GM12878 (cell line): ENCODE measurements around the gene ARID3B. TPM values are rescaled to one million over a fixed set of nuclear protein-coding genes. Genes with fewer than 3 reads are reported as not detected.
A peak's percentile ranks its signal among the peaks of the same experiment; 100 is the strongest.

Experiments
- CBX5 ChIP-seq: sonication (generic); IDR thresholded peaks from 2 replicates; pipeline ENCODE4 v1.6.1; 2016; ENCODE audit warnings: low read depth, moderate library complexity, mild to moderate bottlenecking, inconsistent platforms
- CHD1 ChIP-seq: IDR thresholded peaks from 2 replicates; pipeline ENCODE4 v1.6.1; 2012; ENCODE audit warnings: low read depth, low read length, improper control_type of control experiment
- CREB1 ChIP-seq: IDR thresholded peaks from 2 replicates; pipeline ENCODE4 v1.6.1; 2012; ENCODE audit warnings: low read depth, mild to moderate bottlenecking, inconsistent platforms
- CREM ChIP-seq: IDR thresholded peaks from 2 replicates; pipeline ENCODE4 v1.6.1; 2014; ENCODE audit warnings: antibody characterized with exemption, low read depth
- EZH2 ChIP-seq: IDR thresholded peaks from 2 replicates; pipeline ENCODE4 v1.6.1; 2012; ENCODE audit warnings: low read depth, mild to moderate bottlenecking, control low read depth, inconsistent platforms, low read length, borderline replicate concordance; ENCODE audit not compliant: control insufficient read depth
- FOXK2 ChIP-seq: fragments of 450-650 bp; IDR thresholded peaks from 2 replicates; pipeline ENCODE4 v1.6.1; 2017; ENCODE audit warnings: mild to moderate bottlenecking, moderate library complexity
- IKZF1 ChIP-seq: fragments of 450-650 bp; conservative IDR thresholded peaks from 2 replicates; pipeline ENCODE4 v1.6.1; 2017; ENCODE audit warnings: antibody characterized with exemption, mild to moderate bottlenecking
- LARP7 ChIP-seq: fragments of 450-650 bp; IDR thresholded peaks from 2 replicates; pipeline ENCODE4 v1.6.1; 2017; ENCODE audit warnings: mild to moderate bottlenecking
- MEF2A ChIP-seq: IDR thresholded peaks from 2 replicates; pipeline ENCODE4 v1.6.1; 2011; ENCODE audit warnings: low read depth, mild to moderate bottlenecking, low read length, moderate library complexity; ENCODE audit not compliant: insufficient read depth
- MEF2B ChIP-seq: fragments of 450-650 bp; IDR thresholded peaks from 2 replicates; pipeline ENCODE4 v1.6.1; 2018; ENCODE audit warnings: mild to moderate bottlenecking, moderate library complexity; ENCODE audit not compliant: partially characterized antibody, poor library complexity, severe bottlenecking
- NRF1 ChIP-seq: conservative IDR thresholded peaks from 2 replicates; pipeline ENCODE4 v1.6.1; 2011; ENCODE audit warnings: mild to moderate bottlenecking, low read depth, low read length, improper control_type of control experiment
- PML ChIP-seq: IDR thresholded peaks from 2 replicates; pipeline ENCODE4 v1.6.1; 2012; ENCODE audit warnings: low read length, inconsistent platforms
- POLR2AphosphoS5 ChIP-seq: IDR thresholded peaks from 2 replicates; pipeline ENCODE4 v1.6.1; 2011; ENCODE audit warnings: mild to moderate bottlenecking, low read length, inconsistent platforms
- SREBF2 ChIP-seq: IDR thresholded peaks from 2 replicates; pipeline ENCODE4 v1.6.1; 2012; ENCODE audit warnings: mild to moderate bottlenecking, low read length
- TCF12 ChIP-seq: IDR thresholded peaks from 2 replicates; pipeline ENCODE4 v1.6.1; 2011; ENCODE audit warnings: low read depth, mild to moderate bottlenecking, low read length
- TCF7 ChIP-seq: IDR thresholded peaks from 2 replicates; pipeline ENCODE4 v1.6.1; 2014; ENCODE audit warnings: antibody characterized with exemption, borderline replicate concordance
- YY1 ChIP-seq: IDR thresholded peaks from 2 replicates; pipeline ENCODE4 v1.6.1; 2011; ENCODE audit warnings: low read depth, mild to moderate bottlenecking, low read length
- ZNF592 ChIP-seq: fragments of 450-650 bp; IDR thresholded peaks from 2 replicates; pipeline ENCODE4 v1.6.1; 2017; ENCODE audit warnings: mild to moderate bottlenecking, moderate library complexity
- polyA plus RNA-seq, 11 experiments: library from polyadenylated mRNA; depleted of rRNA in 4 of 11; unstranded in 6 of 11; stranded (reverse) in 5 of 11; fragments of >200 nt; fragmentation: Nextera tagmentation in 4 of 11; fragmentation: Illumina TruSeq in 1 of 11; extraction: Ambion mirVana in 4 of 11; extraction: Trizol in 1 of 11; gene quantifications; 1 replicate in 1 of 11; 2 replicates in 10 of 11; pipeline versions ENCODE4 v1.2.1 to v1.2.3, GENCODE V29; 2011 to 2016; ENCODE audit warnings: inconsistent platforms in 2 of 11, missing spikeins in 2 of 11, low read depth in 1 of 11
- total RNA-seq, 4 experiments: library from RNA; depleted of rRNA in 3 of 4; stranded (reverse); fragments of >200 nt in 3 of 4; fragmentation: Illumina TruSeq in 1 of 4; extraction: Trizol in 1 of 4; gene quantifications; 2 replicates each; pipeline versions ENCODE4 v1.2.1 to v1.2.3, GENCODE V29; 2013 to 2021
- TF ChIP-seq, protein P1 (sequence below): fragments of 450-650 bp; formaldehyde crosslinking; IDR thresholded peaks from 2 replicates; pipeline ENCODE4 v1.5.0; 2022; ENCODE audit warnings: mild to moderate bottlenecking, missing genetic modification characterization
- TF ChIP-seq, protein P2 (sequence below): fragments of 450-650 bp; IDR thresholded peaks from 2 replicates; pipeline ENCODE4 v1.6.1; 2017; ENCODE audit warnings: mild to moderate bottlenecking, low read depth, inconsistent platforms; ENCODE audit not compliant: poor library complexity, severe bottlenecking

Gene ARID3B
- total and polyA plus RNA-seq, 10 of the 15 experiments (the other 5 are each of a cell fraction or from before 2014, with no cell fraction given) = 1.1 to 33.4 (median 24.0) TPM

DNA sequence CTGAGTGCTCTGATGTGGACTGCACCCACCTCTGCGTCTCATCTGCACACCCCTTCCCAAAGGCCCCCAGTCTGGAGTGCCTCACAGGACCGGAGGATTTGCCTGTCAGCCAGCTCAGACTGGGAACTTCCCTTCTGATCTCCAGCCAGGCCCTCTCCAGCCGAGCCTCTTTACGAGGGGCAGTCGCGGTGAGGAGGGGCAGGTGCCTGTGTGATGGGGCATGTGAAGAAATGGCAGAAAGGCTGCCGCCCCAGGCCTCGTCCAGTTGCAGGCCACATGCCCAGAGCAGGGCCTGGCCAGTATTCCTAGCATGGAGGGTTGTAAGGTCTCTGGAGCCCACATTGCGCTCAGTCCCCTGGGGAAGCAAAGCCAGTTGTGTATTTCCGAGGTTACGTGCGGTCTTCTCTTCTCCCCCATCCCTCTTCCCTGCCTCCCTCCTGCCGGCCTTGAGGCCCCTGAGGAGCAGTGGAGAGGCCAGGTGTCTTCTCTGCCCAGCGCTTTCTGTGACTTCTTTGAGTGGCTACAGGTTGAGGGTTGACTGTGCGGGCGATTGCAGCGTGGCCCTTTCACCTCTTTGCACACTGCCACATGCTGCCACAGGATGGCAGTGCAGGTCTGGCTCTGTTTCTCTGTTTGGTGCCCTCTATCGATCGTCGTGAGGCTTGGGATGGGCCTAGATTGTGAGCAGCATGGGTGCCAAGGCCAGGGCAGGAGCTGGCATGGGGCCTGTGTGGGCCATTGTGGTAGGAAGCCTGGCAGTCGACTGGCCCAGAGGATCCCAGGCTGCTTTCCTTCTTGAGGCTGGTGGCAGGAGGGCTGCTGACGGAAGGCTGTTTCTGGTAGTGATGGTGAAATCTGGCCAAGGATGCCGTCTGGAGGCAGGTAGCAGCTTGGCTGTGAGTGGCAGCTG lies 79.9 kb downstream of the ARID3B start (continued):
- TF ChIP-seq NRF1 = 0 out of 2 replicates have a peak, but pooled peaks have one; percentile 4
- peak; percentile 88 for TF ChIP-seq ZNF592
- no peak for TF ChIP-seq TCF12
- no peak for TF ChIP-seq MEF2B
- TF ChIP-seq MEF2A = no peak
- no peak for TF ChIP-seq CHD1
- TF ChIP-seq, protein P1, sequence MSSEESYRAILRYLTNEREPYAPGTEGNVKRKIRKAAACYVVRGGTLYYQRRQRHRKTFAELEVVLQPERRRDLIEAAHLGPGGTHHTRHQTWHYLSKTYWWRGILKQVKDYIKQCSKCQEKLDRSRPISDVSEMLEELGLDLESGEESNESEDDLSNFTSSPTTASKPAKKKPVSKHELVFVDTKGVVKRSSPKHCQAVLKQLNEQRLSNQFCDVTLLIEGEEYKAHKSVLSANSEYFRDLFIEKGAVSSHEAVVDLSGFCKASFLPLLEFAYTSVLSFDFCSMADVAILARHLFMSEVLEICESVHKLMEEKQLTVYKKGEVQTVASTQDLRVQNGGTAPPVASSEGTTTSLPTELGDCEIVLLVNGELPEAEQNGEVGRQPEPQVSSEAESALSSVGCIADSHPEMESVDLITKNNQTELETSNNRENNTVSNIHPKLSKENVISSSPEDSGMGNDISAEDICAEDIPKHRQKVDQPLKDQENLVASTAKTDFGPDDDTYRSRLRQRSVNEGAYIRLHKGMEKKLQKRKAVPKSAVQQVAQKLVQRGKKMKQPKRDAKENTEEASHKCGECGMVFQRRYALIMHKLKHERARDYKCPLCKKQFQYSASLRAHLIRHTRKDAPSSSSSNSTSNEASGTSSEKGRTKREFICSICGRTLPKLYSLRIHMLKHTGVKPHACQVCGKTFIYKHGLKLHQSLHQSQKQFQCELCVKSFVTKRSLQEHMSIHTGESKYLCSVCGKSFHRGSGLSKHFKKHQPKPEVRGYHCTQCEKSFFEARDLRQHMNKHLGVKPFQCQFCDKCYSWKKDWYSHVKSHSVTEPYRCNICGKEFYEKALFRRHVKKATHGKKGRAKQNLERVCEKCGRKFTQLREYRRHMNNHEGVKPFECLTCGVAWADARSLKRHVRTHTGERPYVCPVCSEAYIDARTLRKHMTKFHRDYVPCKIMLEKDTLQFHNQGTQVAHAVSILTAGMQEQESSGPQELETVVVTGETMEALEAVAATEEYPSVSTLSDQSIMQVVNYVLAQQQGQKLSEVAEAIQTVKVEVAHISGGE = no peak
- no peak for TF ChIP-seq POLR2AphosphoS5
- TF ChIP-seq CBX5 = no peak
- peak; percentile 71; the same call in 1 of the 2 replicates for TF ChIP-seq YY1
- peak; percentile 35; the same call in 1 of the 2 replicates for TF ChIP-seq LARP7
- no peak for TF ChIP-seq CREM
- TF ChIP-seq FOXK2 = no peak
- no peak for TF ChIP-seq SREBF2
- 0 out of 2 replicates have a peak, but pooled peaks have one; percentile 15 for TF ChIP-seq IKZF1
- no peak for TF ChIP-seq TCF7
- TF ChIP-seq, protein P2, sequence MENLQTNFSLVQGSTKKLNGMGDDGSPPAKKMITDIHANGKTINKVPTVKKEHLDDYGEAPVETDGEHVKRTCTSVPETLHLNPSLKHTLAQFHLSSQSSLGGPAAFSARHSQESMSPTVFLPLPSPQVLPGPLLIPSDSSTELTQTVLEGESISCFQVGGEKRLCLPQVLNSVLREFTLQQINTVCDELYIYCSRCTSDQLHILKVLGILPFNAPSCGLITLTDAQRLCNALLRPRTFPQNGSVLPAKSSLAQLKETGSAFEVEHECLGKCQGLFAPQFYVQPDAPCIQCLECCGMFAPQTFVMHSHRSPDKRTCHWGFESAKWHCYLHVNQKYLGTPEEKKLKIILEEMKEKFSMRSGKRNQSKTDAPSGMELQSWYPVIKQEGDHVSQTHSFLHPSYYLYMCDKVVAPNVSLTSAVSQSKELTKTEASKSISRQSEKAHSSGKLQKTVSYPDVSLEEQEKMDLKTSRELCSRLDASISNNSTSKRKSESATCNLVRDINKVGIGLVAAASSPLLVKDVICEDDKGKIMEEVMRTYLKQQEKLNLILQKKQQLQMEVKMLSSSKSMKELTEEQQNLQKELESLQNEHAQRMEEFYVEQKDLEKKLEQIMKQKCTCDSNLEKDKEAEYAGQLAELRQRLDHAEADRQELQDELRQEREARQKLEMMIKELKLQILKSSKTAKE = no peak
- no peak for TF ChIP-seq PML
- 0 out of 2 replicates have a peak, but pooled peaks have one; percentile 28 for TF ChIP-seq CREB1
- TF ChIP-seq EZH2 = no peak
